Osteoblast (primary cell): ENCODE data around the gene TCF21. TPM values are rescaled to one million over a fixed set of nuclear protein-coding genes. Genes with fewer than 3 reads are reported as not detected.

Experiments used
- DNase-seq: peaks from one replicate; pipeline ENCODE4 v3.0.0; 2011; ENCODE audit warnings: low spot score, mixed read lengths; ENCODE audit not compliant: insufficient read length; ENCODE audit errors: missing footprints
- H2AFZ ChIP-seq: 2 replicates; pipeline ENCODE4 v1.6.0; 2011; ENCODE audit warnings: mild to moderate bottlenecking, low read length
- H3K27ac ChIP-seq: 2 replicates; pipeline ENCODE4 v1.5.1; 2011; ENCODE audit warnings: mild to moderate bottlenecking, low read depth, low read length, moderate library complexity
- H3K27me3 ChIP-seq: 2 replicates; pipeline ENCODE4 v1.6.0; 2012; ENCODE audit warnings: mild to moderate bottlenecking, control low read depth, inconsistent platforms, low read length, moderate library complexity; ENCODE audit not compliant: insufficient read depth
- H3K36me3 ChIP-seq: 2 replicates; pipeline ENCODE4 v1.5.1; 2011; ENCODE audit warnings: mild to moderate bottlenecking, low read length, control low read depth, moderate library complexity; ENCODE audit not compliant: insufficient read depth
- H3K4me1 ChIP-seq: 2 replicates; pipeline ENCODE4 v1.5.1; 2011; ENCODE audit warnings: mild to moderate bottlenecking, low read length, control low read depth, moderate library complexity; ENCODE audit not compliant: insufficient read depth
- H3K4me2 ChIP-seq: 2 replicates; pipeline ENCODE4 v1.6.0; 2011; ENCODE audit warnings: mild to moderate bottlenecking, low read length; ENCODE audit not compliant: insufficient read depth
- H3K4me3 ChIP-seq: fragments of 200-600 bp; sonication (generic); 3 replicates; pipeline ENCODE4 v1.5.1; 2012; ENCODE audit warnings: mild to moderate bottlenecking, low read length, inconsistent platforms; ENCODE audit not compliant: insufficient read depth
- H3K79me2 ChIP-seq: 2 replicates; pipeline ENCODE4 v1.6.0; 2012; ENCODE audit warnings: mild to moderate bottlenecking, low read length, control low read depth, inconsistent platforms; ENCODE audit not compliant: insufficient read depth
- H3K9me3 ChIP-seq: 2 replicates; pipeline ENCODE4 v1.5.1; 2011; ENCODE audit warnings: low read depth, low read length, control low read depth
- H4K20me1 ChIP-seq: 2 replicates; pipeline ENCODE4 v1.6.0; 2012; ENCODE audit warnings: mild to moderate bottlenecking, low read length, control low read depth; ENCODE audit not compliant: insufficient read depth
- CTCF ChIP-seq: IDR thresholded peaks from 2 replicates; pipeline ENCODE4 v1.5.1; 2011; ENCODE audit warnings: mild to moderate bottlenecking, low read depth, low read length, moderate library complexity; ENCODE audit errors: extremely low read depth
- total RNA-seq: library from RNA; depleted of rRNA; stranded (reverse); fragments of >200 nt; gene quantifications from 2 replicates; pipeline ENCODE4 v1.2.3, GENCODE V29; 2012

The TCF21 gene
- total RNA-seq = not detected in 2 replicates

GRCh38 chr6:133888929-133889556, at the start of gene TCF21:
TSS of gene TCF21 (plus strand) at chr6:133889113. CDS start at chr6:133889398, 285 bp downstream.
- peak within 1 kb of the TSS; percentile 70 for H3K4me3 ChIP-seq
- H3K79me2 ChIP-seq = no peaks in the 10 kb centered on the region
- H3K4me2 ChIP-seq = peak within 1 kb of the TSS; percentile 76
- TF ChIP-seq CTCF = no peak
- peak within 1 kb of the TSS; percentile 61 for H2AFZ ChIP-seq
- H3K27ac ChIP-seq = no peak within 1 kb of the TSS
- DNase-seq = peak; percentile 94
- H3K27me3 ChIP-seq = peaks cover 96% of the 10 kb centered on the region
- H4K20me1 ChIP-seq = no peaks in the 10 kb centered on the region
- no peaks in the 10 kb centered on the region for H3K9me3 ChIP-seq
- no peaks in the 10 kb centered on the region for H3K4me1 ChIP-seq
- H3K36me3 ChIP-seq = no peaks in the 10 kb centered on the region

GRCh38 chr6:133841176-133841575, 47.7 kb upstream of the TCF21 start:
- Histone ChIP-seq H2AFZ (no peak overlapping the region), H3K9me3 (no peaks in the 10 kb centered on the region), H3K79me2 (no peaks in the 10 kb centered on the region), H3K27me3 (no peaks in the 10 kb centered on the region), H3K4me3 (no peak overlapping the region), H3K4me2 (no peak overlapping the region), H3K27ac (no peak overlapping the region), H4K20me1 (no peaks in the 10 kb centered on the region), H3K4me1 (no peaks in the 10 kb centered on the region), H3K36me3 (no peaks in the 10 kb centered on the region)
- no peak for TF ChIP-seq CTCF
- no peak for DNase-seq

GRCh38 chr6:133843098-133843497, 45.8 kb upstream of the TCF21 start:
- no peak overlapping the region for H3K4me2 ChIP-seq
- no peaks in the 10 kb centered on the region for H3K79me2 ChIP-seq
- no peaks in the 10 kb centered on the region for H3K36me3 ChIP-seq
- no peak for TF ChIP-seq CTCF
- H3K4me1 ChIP-seq = no peaks in the 10 kb centered on the region
- no peak overlapping the region for H3K27ac ChIP-seq
- DNase-seq = no peak
- H3K4me3 ChIP-seq = no peak overlapping the region
- no peaks in the 10 kb centered on the region for H3K27me3 ChIP-seq
- no peaks in the 10 kb centered on the region for H3K9me3 ChIP-seq
- no peak overlapping the region for H2AFZ ChIP-seq
- H4K20me1 ChIP-seq = no peaks in the 10 kb centered on the region

GRCh38 chr6:133844709-133845108, 44.2 kb upstream of the TCF21 start:
- Histone ChIP-seq H3K27ac (no peak overlapping the region), H3K4me1 (no peaks in the 10 kb centered on the region), H3K27me3 (no peaks in the 10 kb centered on the region), H2AFZ (no peak overlapping the region), H3K9me3 (no peaks in the 10 kb centered on the region), H3K36me3 (no peaks in the 10 kb centered on the region), H3K4me2 (no peak overlapping the region), H3K4me3 (no peak overlapping the region), H4K20me1 (no peaks in the 10 kb centered on the region), H3K79me2 (no peaks in the 10 kb centered on the region)
- no peak for TF ChIP-seq CTCF
- no peak for DNase-seq
